Ovary (tissue), 3 donors: ENCODE results near the gene KIF22.

Experiments used
- CTCF ChIP-seq, 3 donors: fragments of 450-650 bp in 2 of 3; fragments of 200-600 bp in 1 of 3; IDR thresholded peaks; one replicate each; pipeline versions ENCODE4 v1.5.1 to v1.8.0; 2016 to 2022; ENCODE audit warnings: antibody characterized with exemption in 3 of 3, mild to moderate bottlenecking in 1 of 3
- EP300 ChIP-seq: sonication (generic); formaldehyde crosslinking; IDR thresholded peaks from one replicate; pipeline ENCODE4 v1.6.1; 2017; ENCODE audit warnings: antibody characterized with exemption
- POLR2A ChIP-seq: fragments of 450-650 bp; IDR thresholded peaks from one replicate; pipeline ENCODE4 v1.6.1; 2017; ENCODE audit warnings: antibody characterized with exemption, mild to moderate bottlenecking, moderate library complexity
- donor health status: DM: no; HTN: no; CAD: no.

GRCh38 chr16:29805232-29806098, 14.9 kb downstream of the KIF22 start:
- peak in 2 of 3 donors; percentile 30 to 47 for TF ChIP-seq CTCF (IDR thresholded peaks at IDR 0.05)
- peak; percentile 94 for TF ChIP-seq POLR2A
- TF ChIP-seq EP300: no peak
